Measurements from ENCODE around the gene CHP2. TPM values are rescaled to one million over a fixed set of nuclear protein-coding genes. Genes with fewer than 3 reads are reported as not detected.

Gene CHP2
- total and polyA plus RNA-seq, 9 of the 15 experiments (the other 6 are each of a cell fraction or from before 2014, with no cell fraction given) = 0.23 to 1.1 (median 0.80) TPM

- TF ChIP-seq ZBTB2 (IDR thresholded peaks at IDR 0.05) = no peak; the same call in 1 of the 2 replicates
- peak; percentile 60; the same call in 1 of the 2 replicates for TF ChIP-seq STAG1 (CRISPR knock-in tag; IDR thresholded peaks at IDR 0.05; ENCODE audit: borderline replicate concordance)
- peak; percentile 63; the same call in 1 of the 2 replicates for TF ChIP-seq CC2D1A (IDR thresholded peaks at IDR 0.05)
- peak; percentile 59; the same call in 1 of the 2 replicates for TF ChIP-seq SMARCC2 (IDR thresholded peaks at IDR 0.05; ENCODE audit: low read depth)
- 0 out of 2 replicates have a peak, but pooled peaks have one; percentile 21 for TF ChIP-seq ZNF263 (CRISPR knock-in tag; IDR thresholded peaks at IDR 0.05; ENCODE audit: borderline replicate concordance)
- TF ChIP-seq NCOR1 (IDR thresholded peaks at IDR 0.05) = 0 out of 2 replicates have a peak, but pooled peaks have one; percentile 10
- TF ChIP-seq YBX1 (IDR thresholded peaks at IDR 0.05) = no peak
- TF ChIP-seq ESRRB (CRISPR knock-in tag; IDR thresholded peaks at IDR 0.05; ENCODE audit: borderline replicate concordance) = no peak
- 0 out of 2 replicates have a peak, but pooled peaks have one; percentile 27 for TF ChIP-seq CREB3 (tag; conservative IDR thresholded peaks at IDR 0.05; ENCODE audit: low read depth)
- TF ChIP-seq RB1 (IDR thresholded peaks at IDR 0.05; ENCODE audit: low read depth) = peak; percentile 72; the same call in 1 of the 2 replicates
- peak; percentile 83; the same call in 1 of the 2 replicates for TF ChIP-seq MYC (IDR thresholded peaks at IDR 0.05; ENCODE audit: low read depth, low read length)
- no peak for TF ChIP-seq MYC (CRISPR knock-in tag; IDR thresholded peaks at IDR 0.05; ENCODE audit: borderline replicate concordance, low read depth)
- TF ChIP-seq RBBP5 (IDR thresholded peaks at IDR 0.05; ENCODE audit: borderline replicate concordance, insufficient read depth, low read length, poor library complexity, severe bottlenecking) = peak; percentile 32
- no peak for TF ChIP-seq GTF2A2 (tag; IDR thresholded peaks at IDR 0.05)
- TF ChIP-seq PHB2 (IDR thresholded peaks at IDR 0.05; ENCODE audit: low read depth) = peak; percentile 56; the same call in 1 of the 2 replicates
- TF ChIP-seq ZBTB9 (CRISPR knock-in tag; IDR thresholded peaks at IDR 0.05) = peak; percentile 41; the same call in 1 of the 2 replicates
- 0 out of 2 replicates have a peak, but pooled peaks have one; percentile 25 for TF ChIP-seq THRAP3 (IDR thresholded peaks at IDR 0.05; ENCODE audit: borderline replicate concordance)
- peak; percentile 74; the same call in 1 of the 2 replicates for TF ChIP-seq SMARCE1 (IDR thresholded peaks at IDR 0.05)
- peak; percentile 10; the same call in 1 of the 2 replicates for TF ChIP-seq TCF3 (CRISPR knock-in tag; IDR thresholded peaks at IDR 0.05)
These were observed 48.8 kb downstream of the CHP2 start (continued) for GRCh38 chr16:23803591-23804123.

Data from K562 (cell line).